IMR-90 (cell line): ENCODE measurements around the gene ARHGEF10L. TPM values are rescaled to one million over a fixed set of nuclear protein-coding genes. Genes with fewer than 3 reads are reported as not detected.

Experiments used
- ATAC-seq: fragments of 200-7000 bp; cut with Tn5 transposase; 2 replicates; pipeline ENCODE4 v1.9.1; 2020; ENCODE audit warnings: low read depth, mild to moderate bottlenecking, moderate library complexity
- BruUV-seq: library from RNA; stranded (reverse); fragments of 400-500 nt; replicated peaks from 2 replicates; lab custom pipeline; 2021; lab: Mats Ljungman, UMichigan
- CTCF ChIA-PET: fragments of 300-600 bp; formaldehyde crosslinking; extraction: SDS; loops from one replicate; lab custom pipeline; 2021; ENCODE audit warnings: antibody characterized with exemption; lab: Yijun Ruan, JAX
- POLR2A ChIA-PET: fragments of 300-600 bp; sonication (Branson Sonifier 250); formaldehyde crosslinking; loops from one replicate; lab custom pipeline; 2022; ENCODE audit warnings: antibody characterized with exemption; ENCODE audit not compliant: unreplicated experiment; lab: Charles Lee
- DNase-seq: peaks from one replicate; pipeline ENCODE4 v3.0.0; 2013
- H2AFZ ChIP-seq: replicated peaks from 2 replicates; pipeline ENCODE3; 2013; ENCODE audit warnings: low read length, mild to moderate bottlenecking; ENCODE audit not compliant: poor library complexity
- H2AK5ac ChIP-seq: 2 replicates; pipeline ENCODE4 v1.6.1; 2013; ENCODE audit warnings: low read depth, low read length, inconsistent platforms
- H2AK9ac ChIP-seq: replicated peaks from 2 replicates; pipeline ENCODE3; 2013; ENCODE audit warnings: mild to moderate bottlenecking, low read depth, low read length, moderate library complexity; ENCODE audit not compliant: poor library complexity
- H2BK120ac ChIP-seq: 2 replicates; pipeline ENCODE4 v1.6.1; 2013; ENCODE audit warnings: low read depth, low read length, inconsistent platforms
- H2BK15ac ChIP-seq: 3 replicates; pipeline ENCODE4 v1.6.1; 2013; ENCODE audit warnings: low read depth, low read length, inconsistent platforms
- H2BK20ac ChIP-seq: 2 replicates; pipeline ENCODE4 v1.6.1; 2013; ENCODE audit warnings: low read depth, mild to moderate bottlenecking, inconsistent platforms, low read length, moderate library complexity
- H2BK5ac ChIP-seq: 2 replicates; pipeline ENCODE4 v1.6.1; 2013; ENCODE audit warnings: mild to moderate bottlenecking, low read depth, low read length, inconsistent platforms; ENCODE audit not compliant: poor library complexity, severe bottlenecking
- H3K14ac ChIP-seq: replicated peaks from 2 replicates; pipeline ENCODE4 v1.6.1; 2013; ENCODE audit warnings: low read depth, low read length, inconsistent platforms
- H3K18ac ChIP-seq: 2 replicates; pipeline ENCODE4 v1.6.1; 2013; ENCODE audit warnings: low read depth, low read length, control low read depth
- H3K23ac ChIP-seq: 2 replicates; pipeline ENCODE4 v1.6.1; 2013; ENCODE audit warnings: low read depth, low read length, inconsistent platforms
- H3K27ac ChIP-seq: 2 replicates; pipeline ENCODE4 v1.5.1; 2013; ENCODE audit warnings: mild to moderate bottlenecking, control low read depth, low read length; ENCODE audit not compliant: insufficient read depth
- H3K27me3 ChIP-seq: 2 replicates; pipeline ENCODE4 v1.6.1; 2013; ENCODE audit warnings: low read length; ENCODE audit not compliant: control insufficient read depth, insufficient read depth
- H3K36me3 ChIP-seq: 2 replicates; pipeline ENCODE4 v1.6.1; 2013; ENCODE audit warnings: low read length, mixed read lengths; ENCODE audit not compliant: control insufficient read depth, insufficient read depth
- H3K4ac ChIP-seq: 2 replicates; pipeline ENCODE4 v1.6.1; 2013; ENCODE audit warnings: low read depth, low read length, inconsistent platforms
- H3K4me1 ChIP-seq: 2 replicates; pipeline ENCODE4 v1.6.1; 2013; ENCODE audit warnings: low read length, mixed read lengths; ENCODE audit not compliant: control insufficient read depth, insufficient read depth
- H3K4me2 ChIP-seq: 2 replicates; pipeline ENCODE4 v1.6.1; 2013; ENCODE audit warnings: low read depth, mild to moderate bottlenecking, control low read depth, low read length, moderate library complexity
- H3K4me3 ChIP-seq: 2 replicates; pipeline ENCODE4 v1.5.1; 2013; ENCODE audit warnings: low read depth, mild to moderate bottlenecking, control low read depth, low read length, moderate library complexity; ENCODE audit not compliant: insufficient read depth
- H3K56ac ChIP-seq: 2 replicates; pipeline ENCODE4 v1.6.1; 2013; ENCODE audit warnings: low read length, inconsistent platforms; ENCODE audit not compliant: insufficient read depth; ENCODE audit errors: extremely low read depth
- H3K79me1 ChIP-seq, 2 experiments: 2 replicates each; pipeline ENCODE4 v1.6.1; 2013; ENCODE audit warnings: low read length in 2 of 2, inconsistent platforms in 1 of 2, low read depth in 1 of 2
- H3K9ac ChIP-seq: 2 replicates; pipeline ENCODE4 v1.6.1; 2013; ENCODE audit warnings: low read depth, low read length, control low read depth
- H3K9me1 ChIP-seq: 2 replicates; pipeline ENCODE4 v1.6.1; 2013; ENCODE audit warnings: low read length, inconsistent platforms; ENCODE audit not compliant: insufficient read depth
- H3K9me3 ChIP-seq: 2 replicates; pipeline ENCODE4 v1.6.1; 2013; ENCODE audit warnings: low read length; ENCODE audit not compliant: control insufficient read depth, insufficient read depth
- H4K20me1 ChIP-seq: 2 replicates; pipeline ENCODE4 v1.6.1; 2013; ENCODE audit warnings: low read length, inconsistent platforms; ENCODE audit not compliant: insufficient read depth
- H4K5ac ChIP-seq: 2 replicates; pipeline ENCODE4 v1.6.1; 2013; ENCODE audit warnings: mild to moderate bottlenecking, low read depth, low read length, control low read depth
- H4K8ac ChIP-seq, 2 experiments: 2 replicates each; pipeline ENCODE4 v1.6.1; 2013; ENCODE audit warnings: low read depth in 2 of 2, low read length in 2 of 2, control low read depth in 1 of 2, inconsistent platforms in 1 of 2
- H4K91ac ChIP-seq: 2 replicates; pipeline ENCODE4 v1.6.1; 2013; ENCODE audit warnings: low read depth, low read length, inconsistent platforms; ENCODE audit not compliant: insufficient read depth
- BHLHE40 ChIP-seq: fragments of 150-350 bp; IDR thresholded peaks from 2 replicates; pipeline ENCODE4 v1.6.1; 2016; ENCODE audit warnings: mild to moderate bottlenecking, low read depth, low read length
- CEBPB ChIP-seq: IDR thresholded peaks from 2 replicates; pipeline ENCODE4 v1.6.1; 2012; ENCODE audit warnings: low read depth, low read length, improper control_type of control experiment
- CHD1 ChIP-seq: IDR thresholded peaks from 2 replicates; pipeline ENCODE4 v1.6.1; 2012; ENCODE audit warnings: low read depth, low read length, improper control_type of control experiment
- FOS ChIP-seq: fragments of 150-350 bp; IDR thresholded peaks from 2 replicates; pipeline ENCODE4 v1.6.1; 2016; ENCODE audit warnings: low read depth, low read length
- MAFK ChIP-seq: IDR thresholded peaks from 2 replicates; pipeline ENCODE4 v1.6.1; 2012; ENCODE audit warnings: low read depth, low read length, improper control_type of control experiment
- MAZ ChIP-seq: IDR thresholded peaks from 2 replicates; pipeline ENCODE4 v1.6.1; 2012; ENCODE audit warnings: low read depth, mild to moderate bottlenecking, low read length, improper control_type of control experiment, moderate library complexity, borderline replicate concordance
- MXI1 ChIP-seq: IDR thresholded peaks from 2 replicates; pipeline ENCODE4 v1.6.1; 2012; ENCODE audit warnings: low read depth, mild to moderate bottlenecking, low read length, moderate library complexity, borderline replicate concordance
- NFE2L2 ChIP-seq: fragments of 150-350 bp; IDR thresholded peaks from 2 replicates; pipeline ENCODE4 v1.6.1; 2016; ENCODE audit warnings: low read depth, mild to moderate bottlenecking, low read length
- POLR2A ChIP-seq: IDR thresholded peaks from 2 replicates; pipeline ENCODE4 v1.6.1; 2012; ENCODE audit warnings: mild to moderate bottlenecking, low read depth, low read length
- RCOR1 ChIP-seq: IDR thresholded peaks from 2 replicates; pipeline ENCODE4 v1.6.1; 2012; ENCODE audit warnings: mild to moderate bottlenecking, low read length, improper control_type of control experiment; ENCODE audit not compliant: insufficient replicate concordance
- RFX5 ChIP-seq: IDR thresholded peaks from 2 replicates; pipeline ENCODE4 v1.8.0; 2012; ENCODE audit warnings: low read depth, mild to moderate bottlenecking, low read length, moderate library complexity
- SMC3 ChIP-seq: fragments of 150-350 bp; IDR thresholded peaks from 2 replicates; pipeline ENCODE4 v1.6.1; 2016; ENCODE audit warnings: low read depth, mild to moderate bottlenecking, antibody characterized with exemption, low read length, moderate library complexity
- WGBS, 2 experiments: methylation state at CpG; one replicate each; pipeline versions ENCODE4 v1.1.5 to v1.1.7; 2013; ENCODE audit warnings: missing lambda C conversion rate in 2 of 2; ENCODE audit not compliant: insufficient read length in 1 of 2; ENCODE audit errors: extremely low coverage in 2 of 2; 5-methylcytosine and 5-hydroxymethylcytosine counted together
- dilution Hi-C: fragments of 300-500 bp; cut with HindIII; formaldehyde crosslinking; loops from one replicate; pipeline ENCODE4 v1.14.3; 2018; ENCODE audit warnings: low sequenced_read_pairs; ENCODE audit not compliant: unreplicated experiment
- in situ Hi-C: fragments of 300-500 bp; cut with MboI; formaldehyde crosslinking; loops from 3 replicates; pipeline ENCODE4 v1.14.3; 2019; ENCODE audit warnings: low sequenced_read_pairs, inconsistent platforms, mixed read lengths
- intact Hi-C: fragments of 100-400 bp; cut with micrococcal nuclease; formaldehyde crosslinking; loops from 2 replicates; pipeline ENCODE4 v1.10.0; 2022
- polyA plus RNA-seq, 3 experiments: library from polyadenylated mRNA; depleted of rRNA; stranded (reverse); fragments of >200 nt; gene quantifications; 2 replicates each; pipeline ENCODE4 v1.2.3, GENCODE V29; 2012; ENCODE audit warnings: low replicate concordance in 1 of 3
- total RNA-seq: library from RNA; depleted of rRNA; stranded (reverse); fragments of >200 nt; gene quantifications from 2 replicates; pipeline ENCODE4 v1.2.3, GENCODE V29; 2012
- TF ChIP-seq, protein P1 (sequence below): fragments of 150-350 bp; IDR thresholded peaks from 2 replicates; pipeline ENCODE4 v1.6.1; 2017; ENCODE audit warnings: mild to moderate bottlenecking, antibody characterized with exemption, low read length, low read depth
- TF ChIP-seq, protein P2 (sequence below): conservative IDR thresholded peaks from 2 replicates; pipeline ENCODE4 v1.5.1; 2012; ENCODE audit warnings: mild to moderate bottlenecking, low read depth, low read length, improper control_type of control experiment
- TF ChIP-seq, protein P3 (sequence below): fragments of 150-350 bp; IDR thresholded peaks from 2 replicates; pipeline ENCODE4 v1.6.1; 2016; ENCODE audit warnings: low read depth, mild to moderate bottlenecking, low read length, moderate library complexity, borderline replicate concordance

The ARHGEF10L gene
- total and polyA plus RNA-seq, 2 of the 4 experiments (the other 2 are of a cell fraction): 4.8 to 12.4 TPM

DNA sequence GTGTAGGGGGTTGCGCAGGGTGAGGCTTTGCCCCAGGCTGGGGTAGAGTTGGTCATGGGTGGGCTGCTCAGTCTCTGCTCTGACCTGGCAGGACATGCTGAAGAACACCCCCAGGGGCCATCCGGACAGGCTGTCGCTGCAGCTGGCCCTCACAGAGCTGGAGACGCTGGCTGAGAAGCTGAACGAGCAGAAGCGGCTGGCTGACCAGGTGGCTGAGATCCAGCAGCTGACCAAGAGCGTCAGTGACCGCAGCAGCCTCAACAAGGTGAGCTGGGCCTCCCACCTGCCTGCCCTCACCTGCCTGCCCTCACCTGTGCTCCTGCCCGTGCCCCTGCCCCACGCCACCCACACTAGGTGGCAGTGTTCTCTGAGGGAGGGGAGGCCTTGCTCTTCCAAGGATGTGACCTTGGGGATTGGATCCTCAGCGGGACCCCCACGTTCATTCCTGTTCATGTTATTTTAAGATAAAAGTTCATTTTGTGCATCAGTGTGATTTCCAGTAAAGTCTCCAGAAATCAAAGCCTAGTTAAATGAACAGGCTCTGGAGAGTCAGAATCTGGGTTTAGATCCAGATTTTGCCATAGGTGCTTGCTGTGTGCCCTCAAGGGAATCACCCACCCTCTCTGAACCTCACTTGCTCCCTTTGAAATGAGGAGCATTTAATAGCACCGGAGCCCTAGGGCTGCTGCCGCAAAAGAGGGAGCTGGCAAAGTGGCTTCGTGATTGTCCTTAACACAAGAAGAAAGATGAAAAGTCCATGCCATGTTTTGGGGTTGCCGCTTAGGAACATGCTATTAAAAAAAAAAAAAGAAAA lies 87.9 kb downstream of the ARHGEF10L start:
- no peak overlapping the region for H4K91ac ChIP-seq
- intact Hi-C loops: no loop called here
- no peaks in the 10 kb centered on the region for H3K27me3 ChIP-seq
- no peak overlapping the region for H3K27ac ChIP-seq
- H3K4ac ChIP-seq: no peak overlapping the region
- in situ Hi-C loops: no loop called here
- no peak overlapping the region for H2AK9ac ChIP-seq
- no peak overlapping the region for H3K18ac ChIP-seq
- ATAC-seq (no peak), DNase-seq (no peak)
- no peak overlapping the region for H4K8ac ChIP-seq
- H3K9me3 ChIP-seq: no peaks in the 10 kb centered on the region
- no peak overlapping the region for H3K4me2 ChIP-seq
- H2BK120ac ChIP-seq: no peak overlapping the region
- no TSS peak for BruUV-seq
- H3K36me3 ChIP-seq: peaks cover 26% of the 10 kb centered on the region
- H4K5ac ChIP-seq: no peak overlapping the region
- no peak overlapping the region for H2BK5ac ChIP-seq
- no peak overlapping the region for H2BK20ac ChIP-seq
- CTCF ChIA-PET: no interaction called here
- no peak overlapping the region for H2BK15ac ChIP-seq
- H3K14ac ChIP-seq: no peak overlapping the region
- peaks cover 14% of the 10 kb centered on the region for H3K9me1 ChIP-seq
- peaks cover 5% of the 10 kb centered on the region; the same call in 1 of the 2 replicates for H3K4me1 ChIP-seq
- H3K79me1 ChIP-seq: peaks cover 0 to 5% of the 10 kb centered on the region in 2 experiments; a peak in 1 of 4 replicates
- 100% methylated on average over 3 of the region's 16 CpGs; no CpG with 5 or more reads in 1 of the 2 experiments for WGBS, 2 experiments
- no peak overlapping the region for H3K4me3 ChIP-seq
- H3K23ac ChIP-seq: no peak overlapping the region
- H3K9ac ChIP-seq: no peak overlapping the region
- H2AK5ac ChIP-seq: no peak overlapping the region
- no peaks in the 10 kb centered on the region for H4K20me1 ChIP-seq
- POLR2A ChIA-PET: no interaction called here
- dilution Hi-C loops: no loop called here
- H2AFZ ChIP-seq: no peak overlapping the region
- H3K56ac ChIP-seq: no peak overlapping the region
- no peak for TF ChIP-seq MXI1
- no peak for TF ChIP-seq MAZ
- TF ChIP-seq SMC3: no peak
- no peak for TF ChIP-seq MAFK
- TF ChIP-seq NFE2L2: no peak
- TF ChIP-seq FOS: no peak
- TF ChIP-seq, protein P1, sequence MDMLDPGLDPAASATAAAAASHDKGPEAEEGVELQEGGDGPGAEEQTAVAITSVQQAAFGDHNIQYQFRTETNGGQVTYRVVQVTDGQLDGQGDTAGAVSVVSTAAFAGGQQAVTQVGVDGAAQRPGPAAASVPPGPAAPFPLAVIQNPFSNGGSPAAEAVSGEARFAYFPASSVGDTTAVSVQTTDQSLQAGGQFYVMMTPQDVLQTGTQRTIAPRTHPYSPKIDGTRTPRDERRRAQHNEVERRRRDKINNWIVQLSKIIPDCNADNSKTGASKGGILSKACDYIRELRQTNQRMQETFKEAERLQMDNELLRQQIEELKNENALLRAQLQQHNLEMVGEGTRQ: no peak
- TF ChIP-seq, protein P2, sequence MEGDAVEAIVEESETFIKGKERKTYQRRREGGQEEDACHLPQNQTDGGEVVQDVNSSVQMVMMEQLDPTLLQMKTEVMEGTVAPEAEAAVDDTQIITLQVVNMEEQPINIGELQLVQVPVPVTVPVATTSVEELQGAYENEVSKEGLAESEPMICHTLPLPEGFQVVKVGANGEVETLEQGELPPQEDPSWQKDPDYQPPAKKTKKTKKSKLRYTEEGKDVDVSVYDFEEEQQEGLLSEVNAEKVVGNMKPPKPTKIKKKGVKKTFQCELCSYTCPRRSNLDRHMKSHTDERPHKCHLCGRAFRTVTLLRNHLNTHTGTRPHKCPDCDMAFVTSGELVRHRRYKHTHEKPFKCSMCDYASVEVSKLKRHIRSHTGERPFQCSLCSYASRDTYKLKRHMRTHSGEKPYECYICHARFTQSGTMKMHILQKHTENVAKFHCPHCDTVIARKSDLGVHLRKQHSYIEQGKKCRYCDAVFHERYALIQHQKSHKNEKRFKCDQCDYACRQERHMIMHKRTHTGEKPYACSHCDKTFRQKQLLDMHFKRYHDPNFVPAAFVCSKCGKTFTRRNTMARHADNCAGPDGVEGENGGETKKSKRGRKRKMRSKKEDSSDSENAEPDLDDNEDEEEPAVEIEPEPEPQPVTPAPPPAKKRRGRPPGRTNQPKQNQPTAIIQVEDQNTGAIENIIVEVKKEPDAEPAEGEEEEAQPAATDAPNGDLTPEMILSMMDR: no peak
- no peak for TF ChIP-seq CEBPB
- no peak for TF ChIP-seq RCOR1
- no peak for TF ChIP-seq BHLHE40
- no peak for TF ChIP-seq CHD1
- TF ChIP-seq RFX5: no peak
- TF ChIP-seq, protein P3, sequence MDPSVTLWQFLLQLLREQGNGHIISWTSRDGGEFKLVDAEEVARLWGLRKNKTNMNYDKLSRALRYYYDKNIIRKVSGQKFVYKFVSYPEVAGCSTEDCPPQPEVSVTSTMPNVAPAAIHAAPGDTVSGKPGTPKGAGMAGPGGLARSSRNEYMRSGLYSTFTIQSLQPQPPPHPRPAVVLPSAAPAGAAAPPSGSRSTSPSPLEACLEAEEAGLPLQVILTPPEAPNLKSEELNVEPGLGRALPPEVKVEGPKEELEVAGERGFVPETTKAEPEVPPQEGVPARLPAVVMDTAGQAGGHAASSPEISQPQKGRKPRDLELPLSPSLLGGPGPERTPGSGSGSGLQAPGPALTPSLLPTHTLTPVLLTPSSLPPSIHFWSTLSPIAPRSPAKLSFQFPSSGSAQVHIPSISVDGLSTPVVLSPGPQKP: no peak
- no peak for TF ChIP-seq POLR2A
